HCT116 (cell line): ENCODE data around the gene RLBP1. TPM values are rescaled to one million over a fixed set of nuclear protein-coding genes. Genes with fewer than 3 reads are reported as not detected.

ENCODE experiments used
- ATAC-seq: fragments of 200-7000 bp; cut with Tn5 transposase; 2 replicates; pipeline ENCODE4 v1.9.1; 2020; ENCODE audit warnings: mild to moderate bottlenecking, moderate library complexity
- BruUV-seq: library from RNA; stranded (reverse); fragments of 400-500 nt; replicated peaks from 2 replicates; lab custom pipeline; 2021; lab: Mats Ljungman, UMichigan
- CTCF ChIA-PET: fragments of 300-600 bp; sonication (Branson Sonifier 250); formaldehyde crosslinking; loops from one replicate; lab custom pipeline; 2021; ENCODE audit warnings: antibody characterized with exemption; lab: Charles Lee
- POLR2A ChIA-PET: fragments of 300-600, 350-600 bp; sonication (Branson Sonifier 250); formaldehyde crosslinking; loops from one replicate; lab custom pipeline; 2021; ENCODE audit warnings: antibody characterized with exemption; lab: Charles Lee
- RAD21 ChIA-PET, 2 experiments: fragments of 300-600 bp; sonication (Branson Sonifier 250); formaldehyde crosslinking; loops; one replicate each; lab custom pipeline; 2023; ENCODE audit warnings: low total read pairs in 2 of 2; ENCODE audit not compliant: uncharacterized antibody in 2 of 2, unreplicated experiment in 2 of 2, low non-redundant PET in 1 of 2; lab: Charles Lee
- DNase-seq: peaks from one replicate; pipeline ENCODE4 v3.0.0-alpha.2; 2010; ENCODE audit warnings: low read depth, low spot score
- H2AFZ ChIP-seq: fragments of 200-600 bp; shearing (Covaris generic), sonication (generic); 2 replicates; pipeline ENCODE4 v1.6.1; 2017; ENCODE audit warnings: low read depth, mixed run types, mixed read lengths, antibody characterized with exemption, low read length; ENCODE audit not compliant: poor library complexity, severe bottlenecking
- H3K27ac ChIP-seq: 2 replicates; pipeline ENCODE4 v1.5.1; 2012; ENCODE audit warnings: low read depth, low read length
- H3K27me3 ChIP-seq: fragments of 200-600 bp; sonication (generic); 2 replicates; pipeline ENCODE4 v1.6.1; 2016; ENCODE audit warnings: mixed run types, low read length, mixed read lengths; ENCODE audit not compliant: insufficient read depth
- H3K36me3 ChIP-seq, 2 experiments: fragments of 200-500 bp in 1 of 2; fragments of 200-600 bp in 1 of 2; sonication (Bioruptor generic) in 1 of 2; sonication (generic) in 1 of 2; 2 replicates each; pipeline versions ENCODE4 v1.5.1 to v1.6.1; 2014 to 2016; ENCODE audit warnings: low read length in 2 of 2, inconsistent platforms in 1 of 2, mixed read lengths in 1 of 2, mixed run types in 1 of 2; ENCODE audit not compliant: insufficient read depth in 2 of 2, control insufficient read depth in 1 of 2
- H3K4me1 ChIP-seq, 2 experiments: fragments of 200-600 bp in 1 of 2; sonication (generic) in 1 of 2; 2 replicates each; pipeline versions ENCODE4 v1.5.1 to v1.6.1; 2012 to 2017; ENCODE audit warnings: low read length in 2 of 2, inconsistent platforms in 1 of 2, mild to moderate bottlenecking in 1 of 2, mixed read lengths in 1 of 2, mixed run types in 1 of 2, moderate library complexity in 1 of 2; ENCODE audit not compliant: insufficient read depth in 2 of 2, control insufficient read depth in 1 of 2
- H3K4me2 ChIP-seq: fragments of 200-600 bp; sonication (generic); 2 replicates; pipeline ENCODE4 v1.6.1; 2017; ENCODE audit warnings: mixed run types, low read length, mixed read lengths
- H3K4me3 ChIP-seq, 2 experiments: fragments of 200-600 bp in 1 of 2; sonication (generic) in 1 of 2; replicated peaks in 1 of 2; 2 replicates each; pipeline ENCODE4 v1.5.1; 2011 to 2016; ENCODE audit warnings: low read length in 2 of 2, control low read depth in 1 of 2, low read depth in 1 of 2, mild to moderate bottlenecking in 1 of 2, mixed read lengths in 1 of 2, mixed run types in 1 of 2
- H3K79me2 ChIP-seq: fragments of 200-600 bp; sonication (generic); 2 replicates; pipeline ENCODE4 v1.6.1; 2017; ENCODE audit warnings: mild to moderate bottlenecking, mixed run types, low read length, moderate library complexity, mixed read lengths; ENCODE audit not compliant: insufficient read depth
- H3K9ac ChIP-seq: fragments of 200-600 bp; sonication (generic); 2 replicates; pipeline ENCODE4 v1.6.1; 2016; ENCODE audit warnings: low read length, mixed read lengths
- H3K9me2 ChIP-seq: fragments of 200-600 bp; sonication (generic), shearing (Covaris generic); 2 replicates; pipeline ENCODE4 v1.6.1; 2017; ENCODE audit warnings: mixed run types, mild to moderate bottlenecking, moderate library complexity; ENCODE audit not compliant: insufficient read depth
- H3K9me3 ChIP-seq, 2 experiments: fragments of 200-500 bp in 1 of 2; fragments of 200-600 bp in 1 of 2; sonication (Bioruptor generic) in 1 of 2; sonication (generic) in 1 of 2; 2 replicates each; pipeline ENCODE4 v1.6.1; 2014 to 2017; ENCODE audit warnings: low read length in 2 of 2, mixed read lengths in 2 of 2, inconsistent platforms in 1 of 2, low read depth in 1 of 2, mild to moderate bottlenecking in 1 of 2, mixed run types in 1 of 2, moderate library complexity in 1 of 2; ENCODE audit not compliant: control insufficient read depth in 1 of 2, insufficient read depth in 1 of 2
- H4K20me1 ChIP-seq: fragments of 200-600 bp; sonication (generic), shearing (Covaris generic); 2 replicates; pipeline ENCODE4 v1.6.1; 2017; ENCODE audit warnings: mixed run types, mild to moderate bottlenecking, moderate library complexity; ENCODE audit not compliant: insufficient read depth
- ATF3 ChIP-seq: IDR thresholded peaks from 2 replicates; pipeline ENCODE4 v1.6.1; 2012
- CBX3 ChIP-seq: IDR thresholded peaks from 2 replicates; pipeline ENCODE4 v1.6.1; 2012; ENCODE audit warnings: low read depth
- CEBPB ChIP-seq: IDR thresholded peaks from 2 replicates; pipeline ENCODE4 v1.6.1; 2012; ENCODE audit warnings: low read depth
- CTCF ChIP-seq, 3 experiments: fragments of 200-600 bp in 1 of 3; sonication (generic) in 1 of 3; IDR thresholded peaks in 2 of 3; conservative IDR thresholded peaks in 1 of 3; 2 replicates each; pipeline ENCODE4 v1.5.1; 2012 to 2017; ENCODE audit warnings: low read depth in 2 of 3, low read length in 2 of 3, antibody characterized with exemption in 1 of 3, borderline replicate concordance in 1 of 3, control low read depth in 1 of 3, mild to moderate bottlenecking in 1 of 3, mixed read lengths in 1 of 3, mixed run types in 1 of 3, moderate library complexity in 1 of 3; ENCODE audit not compliant: insufficient read depth in 1 of 3
- EGR1 ChIP-seq: IDR thresholded peaks from 2 replicates; pipeline ENCODE4 v1.6.1; 2012; ENCODE audit warnings: low read depth
- ELF1 ChIP-seq: IDR thresholded peaks from 2 replicates; pipeline ENCODE4 v1.6.1; 2012; ENCODE audit warnings: low read depth, borderline replicate concordance
- EZH2 ChIP-seq: fragments of 200-600 bp; sonication (generic); IDR thresholded peaks from 2 replicates; pipeline ENCODE4 v1.6.1; 2017; ENCODE audit warnings: antibody characterized with exemption, mixed run types
- EZH2phosphoT487 ChIP-seq: fragments of 200-600 bp; IDR thresholded peaks from 2 replicates; pipeline ENCODE4 v1.6.1; 2018; ENCODE audit warnings: antibody characterized with exemption, borderline replicate concordance
- FOSL1 ChIP-seq: IDR thresholded peaks from 2 replicates; pipeline ENCODE4 v1.6.1; 2012; ENCODE audit warnings: low read depth
- JUND ChIP-seq: IDR thresholded peaks from 2 replicates; pipeline ENCODE4 v1.6.1; 2012
- POLR2A ChIP-seq: IDR thresholded peaks from 2 replicates; pipeline ENCODE4 v1.7.0; 2011; ENCODE audit warnings: borderline replicate concordance; ENCODE audit not compliant: insufficient read depth, insufficient read length; ENCODE audit errors: extremely low read depth
- POLR2AphosphoS5 ChIP-seq: IDR thresholded peaks from 2 replicates; pipeline ENCODE4 v1.6.1; 2011; ENCODE audit warnings: mild to moderate bottlenecking, low read depth, low read length, moderate library complexity
- RAD21 ChIP-seq: IDR thresholded peaks from 2 replicates; pipeline ENCODE4 v1.6.1; 2012; ENCODE audit warnings: low read depth, mild to moderate bottlenecking
- SIN3A ChIP-seq: IDR thresholded peaks from 2 replicates; pipeline ENCODE4 v1.6.1; 2012; ENCODE audit warnings: low read depth
- SRF ChIP-seq: IDR thresholded peaks from 2 replicates; pipeline ENCODE4 v1.6.1; 2012; ENCODE audit warnings: low read depth
- TCF7L2 ChIP-seq: IDR thresholded peaks from 2 replicates; pipeline ENCODE4 v1.7.0; 2011; ENCODE audit warnings: borderline replicate concordance, inconsistent platforms; ENCODE audit not compliant: insufficient read depth, insufficient read length; ENCODE audit errors: extremely low read depth
- ZFX ChIP-seq: fragments of 450-650 bp; IDR thresholded peaks from 2 replicates; pipeline ENCODE4 v1.6.1; 2017
- ZNF274 ChIP-seq: fragments of 200-500 bp; sonication (Bioruptor generic); IDR thresholded peaks from 2 replicates; pipeline ENCODE4 v1.6.1; 2014; ENCODE audit warnings: mild to moderate bottlenecking, low read depth, low read length, inconsistent platforms
- intact Hi-C: fragments of 100-400 bp; cut with micrococcal nuclease; formaldehyde crosslinking; loops from 2 replicates; pipeline ENCODE4 v1.10.0; 2022
- total RNA-seq: library from RNA; stranded (reverse); gene quantifications from one replicate; pipeline ENCODE4 v1.2.1, GENCODE V29; 2021; ENCODE audit not compliant: unreplicated experiment
- TF ChIP-seq, protein P1 (sequence below): IDR thresholded peaks from 2 replicates; pipeline ENCODE4 v1.6.1; 2011; ENCODE audit warnings: mild to moderate bottlenecking, low read length, moderate library complexity; ENCODE audit not compliant: insufficient replicate concordance; ENCODE audit errors: extremely low read depth
- TF ChIP-seq, protein P2 (sequence below): IDR thresholded peaks from 2 replicates; pipeline ENCODE4 v1.6.1; 2012; ENCODE audit warnings: low read depth

RLBP1 gene
- total RNA-seq, 1 experiment from 2014 or later, result 0.12 TPM

DNA sequence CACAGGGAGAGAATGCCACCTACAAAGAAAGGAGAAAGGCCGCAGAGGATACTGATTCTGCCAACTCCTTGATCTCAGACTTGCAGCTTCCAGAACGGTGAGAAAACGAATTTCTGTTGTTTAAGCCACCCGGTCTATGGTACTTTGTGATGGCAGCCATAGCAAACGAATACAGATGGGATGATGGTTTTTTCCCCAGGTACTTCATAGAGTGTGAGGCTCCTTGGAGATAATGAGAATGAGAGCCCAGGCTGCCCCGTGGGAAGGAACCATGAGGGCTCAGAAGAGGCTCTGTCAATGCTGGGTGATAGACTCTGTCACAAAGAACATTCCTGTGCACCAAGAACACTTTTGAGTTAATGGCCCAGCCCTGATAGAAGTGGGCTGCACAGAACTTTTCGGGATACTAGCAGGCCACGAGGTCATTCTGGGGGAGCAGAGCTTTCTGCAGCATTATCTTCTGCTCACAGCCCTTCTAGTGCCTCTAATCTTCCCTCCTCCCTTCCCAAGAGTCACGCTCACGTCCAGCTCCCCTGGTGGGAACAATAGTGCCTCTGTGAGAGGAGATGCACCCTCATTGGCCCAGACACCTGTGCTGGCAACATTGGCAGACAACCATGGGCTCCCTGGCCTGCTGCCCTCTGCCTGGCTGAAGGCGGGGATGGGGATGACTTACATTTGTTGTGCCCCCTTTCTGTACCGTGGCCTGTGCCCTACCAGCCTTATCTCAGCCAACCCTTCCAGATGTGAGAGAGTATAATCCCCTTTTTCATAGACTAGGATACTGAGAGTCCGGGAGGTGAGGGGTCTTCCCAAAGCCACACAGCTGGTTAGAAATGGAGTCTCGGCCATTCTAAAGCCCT, 5.2 kb upstream of the RLBP1 start:
- peak; percentile 72 for ATAC-seq
- Histone ChIP-seq H3K4me1 (peaks cover 0 to 12% of the 10 kb centered on the region in 2 experiments; a peak in 1 of 4 replicates), H3K9me3 (no peaks in the 10 kb centered on the region), H3K4me3 (no peak overlapping the region), H4K20me1 (no peaks in the 10 kb centered on the region), H3K9ac (no peak overlapping the region), H3K27me3 (no peaks in the 10 kb centered on the region), H3K4me2 (no peak overlapping the region), H2AFZ (no peak overlapping the region), H3K27ac (no peak overlapping the region), H3K36me3 (no peaks in the 10 kb centered on the region), H3K79me2 (no peaks in the 10 kb centered on the region), H3K9me2 (no peaks in the 10 kb centered on the region)
- no peak for TF ChIP-seq FOSL1
- no peak for TF ChIP-seq CTCF (IDR thresholded peaks at IDR 0.05 in 2 of 3, conservative IDR thresholded peaks at IDR 0.05 in 1 of 3; ENCODE audit: borderline replicate concordance in 1 of 3, insufficient read depth in 1 of 3, low read depth in 2 of 3, low read length in 2 of 3)
- no peak for TF ChIP-seq SIN3A
- TF ChIP-seq ELF1, result no peak
- TF ChIP-seq EZH2, result no peak
- TF ChIP-seq, protein P1, sequence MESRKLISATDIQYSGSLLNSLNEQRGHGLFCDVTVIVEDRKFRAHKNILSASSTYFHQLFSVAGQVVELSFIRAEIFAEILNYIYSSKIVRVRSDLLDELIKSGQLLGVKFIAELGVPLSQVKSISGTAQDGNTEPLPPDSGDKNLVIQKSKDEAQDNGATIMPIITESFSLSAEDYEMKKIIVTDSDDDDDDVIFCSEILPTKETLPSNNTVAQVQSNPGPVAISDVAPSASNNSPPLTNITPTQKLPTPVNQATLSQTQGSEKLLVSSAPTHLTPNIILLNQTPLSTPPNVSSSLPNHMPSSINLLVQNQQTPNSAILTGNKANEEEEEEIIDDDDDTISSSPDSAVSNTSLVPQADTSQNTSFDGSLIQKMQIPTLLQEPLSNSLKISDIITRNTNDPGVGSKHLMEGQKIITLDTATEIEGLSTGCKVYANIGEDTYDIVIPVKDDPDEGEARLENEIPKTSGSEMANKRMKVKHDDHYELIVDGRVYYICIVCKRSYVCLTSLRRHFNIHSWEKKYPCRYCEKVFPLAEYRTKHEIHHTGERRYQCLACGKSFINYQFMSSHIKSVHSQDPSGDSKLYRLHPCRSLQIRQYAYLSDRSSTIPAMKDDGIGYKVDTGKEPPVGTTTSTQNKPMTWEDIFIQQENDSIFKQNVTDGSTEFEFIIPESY, result no peak
- TF ChIP-seq JUND, result no peak
- TF ChIP-seq ATF3, result no peak
- no peak for TF ChIP-seq ZNF274
- no peak for TF ChIP-seq ZFX
- no peak for TF ChIP-seq TCF7L2
- TF ChIP-seq SRF, result no peak
- no peak for TF ChIP-seq EZH2phosphoT487
- TF ChIP-seq, protein P2, sequence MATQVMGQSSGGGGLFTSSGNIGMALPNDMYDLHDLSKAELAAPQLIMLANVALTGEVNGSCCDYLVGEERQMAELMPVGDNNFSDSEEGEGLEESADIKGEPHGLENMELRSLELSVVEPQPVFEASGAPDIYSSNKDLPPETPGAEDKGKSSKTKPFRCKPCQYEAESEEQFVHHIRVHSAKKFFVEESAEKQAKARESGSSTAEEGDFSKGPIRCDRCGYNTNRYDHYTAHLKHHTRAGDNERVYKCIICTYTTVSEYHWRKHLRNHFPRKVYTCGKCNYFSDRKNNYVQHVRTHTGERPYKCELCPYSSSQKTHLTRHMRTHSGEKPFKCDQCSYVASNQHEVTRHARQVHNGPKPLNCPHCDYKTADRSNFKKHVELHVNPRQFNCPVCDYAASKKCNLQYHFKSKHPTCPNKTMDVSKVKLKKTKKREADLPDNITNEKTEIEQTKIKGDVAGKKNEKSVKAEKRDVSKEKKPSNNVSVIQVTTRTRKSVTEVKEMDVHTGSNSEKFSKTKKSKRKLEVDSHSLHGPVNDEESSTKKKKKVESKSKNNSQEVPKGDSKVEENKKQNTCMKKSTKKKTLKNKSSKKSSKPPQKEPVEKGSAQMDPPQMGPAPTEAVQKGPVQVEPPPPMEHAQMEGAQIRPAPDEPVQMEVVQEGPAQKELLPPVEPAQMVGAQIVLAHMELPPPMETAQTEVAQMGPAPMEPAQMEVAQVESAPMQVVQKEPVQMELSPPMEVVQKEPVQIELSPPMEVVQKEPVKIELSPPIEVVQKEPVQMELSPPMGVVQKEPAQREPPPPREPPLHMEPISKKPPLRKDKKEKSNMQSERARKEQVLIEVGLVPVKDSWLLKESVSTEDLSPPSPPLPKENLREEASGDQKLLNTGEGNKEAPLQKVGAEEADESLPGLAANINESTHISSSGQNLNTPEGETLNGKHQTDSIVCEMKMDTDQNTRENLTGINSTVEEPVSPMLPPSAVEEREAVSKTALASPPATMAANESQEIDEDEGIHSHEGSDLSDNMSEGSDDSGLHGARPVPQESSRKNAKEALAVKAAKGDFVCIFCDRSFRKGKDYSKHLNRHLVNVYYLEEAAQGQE, result no peak
- no peak for TF ChIP-seq CEBPB
- TF ChIP-seq RAD21, result no peak
- TF ChIP-seq POLR2A, result no peak
- TF ChIP-seq EGR1, result no peak
- TF ChIP-seq POLR2AphosphoS5, result no peak
- no peak for TF ChIP-seq CBX3
- no peak for DNase-seq
- CTCF ChIA-PET, result interaction anchor here (2.7 kb wide), 1 partner anchor 20 kb away, joined by 12 read pairs; no protein-coding TSS in a partner anchor
- RAD21 ChIA-PET, result no interaction called here
- BruUV-seq, result no TSS peak
- intact Hi-C loops, result no loop called here
- POLR2A ChIA-PET, result no interaction called here
